Stimulated activated CD4-positive, alpha-beta T cell treated with anti-CD3 and anti-CD28 coated beads, Interleukin-4, amount 100 ng/mL, for 4 hours (primary cell): ENCODE data around the gene KRTAP23-1.

Experiments
- DNase-seq, 2 experiments: peaks; one replicate each; pipeline ENCODE4 v3.0.0-alpha.2; 2020

KRTAP23-1 gene

GRCh38 chr21:30305136-30305535 lies 43.3 kb downstream of the KRTAP23-1 start:
- no peak for DNase-seq
